ENCODE results near the gene BBS9. TPM values are rescaled to one million over a fixed set of nuclear protein-coding genes. Genes with fewer than 3 reads are reported as not detected.

BBS9 gene
- total RNA-seq, 1 experiment from 2014 or later, result 5.7 TPM

GRCh38 chr7:33422141-33422540 lies 292.8 kb downstream of the BBS9 start:
- ChIA-PET CTCF (interaction anchor here (0.6 kb wide), 1 partner anchor 85 kb away, joined by 3 read pairs; no protein-coding TSS in a partner anchor), POLR2A (ENCODE audit: unreplicated experiment) (no interaction called here)
- Histone ChIP-seq H2AFZ (ENCODE audit: low read length) (no peak overlapping the region), H3K9ac (ENCODE audit: low read length) (no peak overlapping the region), H3K27me3 (ENCODE audit: low read length) (no peaks in the 10 kb centered on the region), H3K4me1 (ENCODE audit: insufficient read depth, low read length) (no peaks in the 10 kb centered on the region), H3K79me2 (ENCODE audit: low read length) (no peaks in the 10 kb centered on the region), H3K9me2 (replicated peaks; ENCODE audit: low read length) (no peaks in the 10 kb centered on the region), H4K20me1 (ENCODE audit: low read length) (no peaks in the 10 kb centered on the region), H3F3A (ENCODE audit: low read length, unreplicated experiment) (no peaks in the 10 kb centered on the region), H3K27ac (ENCODE audit: low read length) (no peak overlapping the region), H3K4me3 (ENCODE audit: low read length) (no peak overlapping the region), H3K9me3 (ENCODE audit: low read length) (no peaks in the 10 kb centered on the region), H3K4me2 (ENCODE audit: low read length) (no peak overlapping the region), H3K36me3 (ENCODE audit: low read depth, low read length) (no peaks in the 10 kb centered on the region; the same call in 1 of the 2 replicates)
- TF ChIP-seq CTCF (conservative IDR thresholded peaks at IDR 0.05; ENCODE audit: low read depth, low read length) (no peak), EZH2phosphoT487 (IDR thresholded peaks at IDR 0.05; ENCODE audit: borderline replicate concordance, low read length) (no peak), EZH2 (IDR thresholded peaks at IDR 0.05; ENCODE audit: low read length, unreplicated experiment) (no peak)
- intact Hi-C loops (cut with micrococcal nuclease), result no loop called here
- BruUV-seq (replicated peaks), result no TSS peak
- DNase-seq, result no peak
- ATAC-seq, result no peak

- H2AFZ ChIP-seq (ENCODE audit: low read length), result no peak overlapping the region
- CTCF ChIA-PET, result no interaction called here
- no peak for ATAC-seq
- H3F3A ChIP-seq (ENCODE audit: low read length, unreplicated experiment), result no peaks in the 10 kb centered on the region
- no peaks in the 10 kb centered on the region for H3K9me3 ChIP-seq (ENCODE audit: low read length)
- H3K79me2 ChIP-seq (ENCODE audit: low read length), result no peaks in the 10 kb centered on the region
- POLR2A ChIA-PET (ENCODE audit: unreplicated experiment), result no interaction called here
- no peaks in the 10 kb centered on the region for H3K9me2 ChIP-seq (replicated peaks; ENCODE audit: low read length)
- H3K9ac ChIP-seq (ENCODE audit: low read length), result no peak overlapping the region
- TF ChIP-seq EZH2phosphoT487 (IDR thresholded peaks at IDR 0.05; ENCODE audit: borderline replicate concordance, low read length) (no peak), EZH2 (IDR thresholded peaks at IDR 0.05; ENCODE audit: low read length, unreplicated experiment) (no peak), CTCF (conservative IDR thresholded peaks at IDR 0.05; ENCODE audit: low read depth, low read length) (no peak)
- DNase-seq, result no peak
- intact Hi-C loops (cut with micrococcal nuclease), result no loop called here
- H3K4me1 ChIP-seq (ENCODE audit: insufficient read depth, low read length), result no peaks in the 10 kb centered on the region
- H4K20me1 ChIP-seq (ENCODE audit: low read length), result no peaks in the 10 kb centered on the region
- no peak overlapping the region for H3K4me2 ChIP-seq (ENCODE audit: low read length)
- H3K4me3 ChIP-seq (ENCODE audit: low read length), result no peak overlapping the region
- no peaks in the 10 kb centered on the region for H3K27me3 ChIP-seq (ENCODE audit: low read length)
- H3K36me3 ChIP-seq (ENCODE audit: low read depth, low read length), result no peaks in the 10 kb centered on the region; the same call in 1 of the 2 replicates
- H3K27ac ChIP-seq (ENCODE audit: low read length), result no peak overlapping the region
- no TSS peak for BruUV-seq (replicated peaks)
Measured at GRCh38 chr7:33422825-33423645, 293.7 kb downstream of the BBS9 start.

- Histone ChIP-seq H2AFZ (ENCODE audit: low read length) (no peak overlapping the region), H3K4me1 (ENCODE audit: insufficient read depth, low read length) (no peaks in the 10 kb centered on the region), H3K27me3 (ENCODE audit: low read length) (no peaks in the 10 kb centered on the region), H4K20me1 (ENCODE audit: low read length) (no peaks in the 10 kb centered on the region), H3K4me3 (ENCODE audit: low read length) (no peak overlapping the region), H3K36me3 (ENCODE audit: low read depth, low read length) (no peaks in the 10 kb centered on the region; the same call in 1 of the 2 replicates), H3K9me2 (replicated peaks; ENCODE audit: low read length) (no peaks in the 10 kb centered on the region), H3K9me3 (ENCODE audit: low read length) (no peaks in the 10 kb centered on the region), H3K79me2 (ENCODE audit: low read length) (no peaks in the 10 kb centered on the region), H3F3A (ENCODE audit: low read length, unreplicated experiment) (no peaks in the 10 kb centered on the region), H3K9ac (ENCODE audit: low read length) (no peak overlapping the region), H3K27ac (ENCODE audit: low read length) (no peak overlapping the region), H3K4me2 (ENCODE audit: low read length) (no peak overlapping the region)
- POLR2A ChIA-PET (ENCODE audit: unreplicated experiment), result no interaction called here
- no TSS peak for BruUV-seq (replicated peaks)
- CTCF ChIA-PET, result no interaction called here
- no peak for TF ChIP-seq EZH2phosphoT487 (IDR thresholded peaks at IDR 0.05; ENCODE audit: borderline replicate concordance, low read length)
- no peak for TF ChIP-seq EZH2 (IDR thresholded peaks at IDR 0.05; ENCODE audit: low read length, unreplicated experiment)
- peak; percentile 72 for TF ChIP-seq CTCF (conservative IDR thresholded peaks at IDR 0.05; ENCODE audit: low read depth, low read length)
- ATAC-seq, result no peak
- intact Hi-C loops (cut with micrococcal nuclease), result no loop called here
- peak; percentile 57 for DNase-seq
Measured at GRCh38 chr7:33423646-33424020, 294.3 kb downstream of the BBS9 start.
